GM19463 (cell line): ENCODE data around the gene GABRB3.

Experiments
- ATAC-seq: cut with Tn5 transposase; IDR thresholded peaks from one replicate; pipeline ENCODE4 v1.9.1; 2021; ENCODE audit warnings: mild to moderate bottlenecking, moderate library complexity; ENCODE audit not compliant: unreplicated experiment

Gene GABRB3

DNA sequence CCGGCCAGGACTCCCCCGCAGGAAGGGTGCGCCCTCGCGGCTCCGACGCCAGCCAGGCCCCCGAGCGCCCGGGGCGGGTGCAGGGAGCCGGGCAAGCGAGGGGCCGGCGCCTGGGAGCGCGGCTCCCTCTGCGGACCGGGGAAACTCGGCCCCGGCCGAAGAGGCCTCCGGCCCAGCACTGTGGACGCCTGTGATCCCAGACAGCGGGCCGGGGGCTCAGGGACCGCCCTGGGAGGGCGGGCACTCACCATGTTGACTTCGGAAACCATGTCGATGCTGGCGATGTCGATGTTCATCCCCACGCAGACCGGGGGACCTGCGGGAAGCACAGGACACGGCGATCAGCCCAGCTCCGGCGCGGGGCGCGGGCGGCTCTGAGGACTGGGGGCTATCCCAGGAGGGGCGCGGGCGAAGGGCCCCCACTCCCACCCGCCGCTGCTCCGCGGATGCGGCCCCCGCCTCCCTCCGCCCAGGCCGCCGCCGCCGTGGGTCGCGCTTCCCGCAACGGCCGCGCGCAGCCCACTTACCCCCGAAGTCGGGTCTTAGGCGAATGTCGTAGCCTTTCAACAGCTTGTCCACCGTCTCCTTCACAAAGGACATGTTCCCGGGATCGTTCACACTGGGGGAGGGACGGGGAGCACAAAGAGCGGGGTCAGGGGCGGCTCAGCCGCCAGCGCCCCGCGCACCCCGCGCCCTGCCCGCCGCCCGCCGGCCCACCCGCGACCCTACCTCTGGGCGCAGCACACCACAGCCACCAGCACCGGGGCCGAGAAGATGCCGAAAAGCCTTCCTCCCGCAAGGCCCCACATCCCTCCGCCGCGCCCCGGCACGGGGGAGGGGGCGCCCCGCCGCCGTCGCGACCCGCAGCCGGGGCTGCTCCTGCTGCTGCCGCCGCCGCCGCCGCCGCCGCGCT lies at the start of gene GABRB3:
Gene GABRB3 (minus strand): TSS at position 913 of the 913 bp plus-strand sequence.
- no peak for ATAC-seq

DNA sequence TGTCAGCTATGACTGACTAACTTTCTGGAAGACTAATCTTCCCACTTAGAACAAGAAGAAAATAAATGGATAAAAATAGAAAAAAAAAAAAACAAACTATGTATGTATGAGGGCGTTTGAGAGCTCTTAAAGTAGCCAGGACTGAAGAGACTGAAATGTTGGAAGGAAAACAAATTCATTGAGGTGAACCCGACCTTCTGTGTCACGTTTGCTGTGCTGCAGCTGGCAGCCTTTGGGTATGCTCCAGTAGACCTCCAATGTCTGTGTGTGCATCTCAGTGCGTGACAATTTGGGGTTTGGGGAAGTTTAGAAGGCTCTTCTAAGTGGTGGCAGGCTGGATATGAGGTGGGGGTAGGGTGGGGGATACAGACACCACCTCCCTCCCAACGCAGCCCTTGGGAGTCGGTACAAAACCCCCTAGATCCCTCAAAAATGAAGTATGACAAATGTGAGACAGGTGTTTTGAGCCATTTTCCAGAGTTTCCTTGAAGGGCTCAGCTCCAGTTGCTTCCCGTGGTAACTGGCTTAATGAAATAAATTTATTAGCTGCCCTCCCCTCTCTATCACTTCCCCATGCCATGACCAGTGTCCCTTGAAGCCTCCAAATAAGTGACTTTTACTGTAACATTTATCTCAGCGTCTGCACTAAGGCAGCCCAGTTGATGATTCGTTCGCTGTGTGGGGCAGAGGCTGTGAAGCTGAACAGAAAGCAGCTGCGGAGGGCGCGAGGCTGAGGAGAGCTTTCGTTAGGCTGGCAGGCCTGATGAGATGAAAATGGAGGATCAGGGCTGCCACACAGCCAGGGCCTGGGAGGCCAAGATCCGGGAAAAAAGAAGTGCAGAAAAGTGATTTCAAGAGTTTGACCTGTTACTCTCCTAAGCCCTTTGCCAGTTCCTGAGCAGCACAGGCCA lies 34.9 kb upstream of the GABRB3 start:
- no peak for ATAC-seq

DNA sequence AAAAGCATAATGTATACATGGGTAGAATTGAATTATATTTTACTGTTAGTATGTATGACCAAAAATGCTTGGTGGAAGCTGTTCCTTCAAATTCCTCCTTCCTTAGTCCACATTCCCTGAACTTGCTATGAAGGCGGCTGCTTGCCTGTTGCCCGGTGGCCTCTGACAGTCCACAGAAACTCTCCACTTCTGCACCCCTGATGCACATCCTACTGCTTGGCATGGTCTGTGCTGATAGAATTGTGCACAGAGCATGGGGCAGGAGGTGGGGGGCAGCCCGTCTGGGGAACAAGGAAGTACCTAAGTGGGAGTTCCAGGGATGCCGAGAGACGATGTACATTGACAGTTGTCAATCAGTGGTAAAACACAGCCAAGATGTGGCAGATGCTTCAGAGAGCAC lies 33.7 kb upstream of the GABRB3 start:
- no peak for ATAC-seq

DNA sequence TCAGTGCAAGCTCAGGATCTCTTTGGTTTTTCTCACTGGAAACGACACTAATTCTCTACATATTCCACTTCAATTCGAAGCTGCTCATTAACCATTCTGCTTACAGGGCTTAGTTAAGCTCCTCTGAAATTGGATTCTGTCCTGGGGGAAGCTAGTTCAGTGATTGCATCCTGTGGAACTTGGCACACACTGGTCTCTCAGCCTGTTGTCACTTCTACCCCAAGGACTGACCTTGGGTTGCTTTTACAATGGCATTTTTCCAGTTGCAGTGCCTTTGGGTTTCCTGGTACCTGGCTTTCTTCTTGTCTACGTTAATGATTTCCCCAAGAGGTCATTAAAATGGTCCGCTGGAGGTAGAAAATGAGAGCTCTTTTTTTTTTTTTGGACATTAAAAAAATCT lies 33.3 kb upstream of the GABRB3 start:
- ATAC-seq, result no peak

DNA sequence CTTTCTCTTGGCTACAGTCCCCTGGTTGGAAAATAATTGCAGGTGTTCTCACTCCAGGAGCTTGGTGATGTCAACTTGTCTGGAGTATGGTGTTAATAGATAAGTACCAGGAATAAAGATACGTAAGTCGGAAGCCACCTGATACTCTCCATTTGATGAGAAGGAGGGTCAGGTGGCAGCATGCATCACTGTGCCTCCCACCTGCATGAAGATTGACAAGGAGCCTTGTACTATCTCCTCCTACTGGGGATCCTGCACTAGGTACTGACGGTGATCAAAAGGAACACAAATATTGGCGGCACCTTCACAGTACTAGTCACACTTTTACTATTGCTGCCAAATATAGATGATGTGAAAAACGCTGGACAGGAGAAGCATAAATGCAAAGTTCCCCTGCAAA lies 32.6 kb upstream of the GABRB3 start:
- ATAC-seq, result no peak

DNA sequence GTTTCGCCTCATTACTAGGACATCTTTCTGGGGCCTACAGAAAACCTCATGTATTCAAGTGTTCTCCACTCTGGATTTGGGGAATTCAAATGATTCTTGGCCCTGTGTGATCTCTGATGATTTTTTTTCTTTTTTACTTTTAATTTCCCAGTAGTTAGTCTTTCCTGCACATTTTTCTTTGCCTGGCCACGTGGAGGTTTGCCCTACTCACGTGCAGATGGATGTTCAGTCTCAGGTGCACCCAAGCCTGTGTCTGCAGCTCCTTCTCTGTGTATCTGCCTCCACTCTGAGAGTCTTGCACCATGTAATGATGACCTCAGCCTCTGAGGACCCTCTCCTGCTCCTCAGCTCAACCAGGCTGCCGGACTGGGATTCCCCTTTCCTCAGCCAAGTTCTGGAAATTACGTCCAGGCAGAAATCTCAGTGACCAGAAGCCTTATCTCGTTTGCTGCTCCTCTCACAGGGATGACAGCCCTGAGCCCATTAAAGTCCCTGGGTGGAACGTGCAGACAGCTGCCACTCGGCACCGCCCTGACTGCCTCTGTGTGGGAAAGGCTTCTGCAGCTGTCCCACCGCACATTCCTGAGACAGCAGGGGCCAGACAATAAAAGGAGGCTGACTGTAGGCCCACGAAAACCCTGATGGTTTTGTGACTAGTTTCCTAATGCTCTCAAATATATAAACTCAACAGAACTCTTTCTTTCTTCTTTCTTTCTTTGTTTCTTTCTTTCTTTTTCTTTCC lies 31.4 kb upstream of the GABRB3 start:
- no peak for ATAC-seq

DNA sequence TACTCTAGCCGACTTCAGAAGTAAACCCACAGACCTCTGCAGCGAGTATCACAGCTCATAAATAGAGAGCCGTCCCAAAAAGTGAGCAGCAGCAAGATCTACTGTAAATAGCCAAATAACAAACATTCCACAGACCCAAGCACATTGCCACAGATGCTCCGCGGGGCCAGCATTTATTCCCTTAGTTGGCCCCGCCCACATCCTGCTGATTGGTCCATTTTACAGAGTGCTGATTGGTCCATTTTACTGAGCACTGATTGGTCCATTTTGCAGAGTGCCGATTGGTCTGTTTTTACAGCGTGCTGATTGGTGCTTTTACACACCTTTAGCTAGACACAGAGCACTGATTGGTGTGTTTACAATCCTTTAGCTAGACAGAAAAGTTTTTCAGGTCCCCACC lies 17.3 kb upstream of the GABRB3 start:
- ATAC-seq, result no peak

DNA sequence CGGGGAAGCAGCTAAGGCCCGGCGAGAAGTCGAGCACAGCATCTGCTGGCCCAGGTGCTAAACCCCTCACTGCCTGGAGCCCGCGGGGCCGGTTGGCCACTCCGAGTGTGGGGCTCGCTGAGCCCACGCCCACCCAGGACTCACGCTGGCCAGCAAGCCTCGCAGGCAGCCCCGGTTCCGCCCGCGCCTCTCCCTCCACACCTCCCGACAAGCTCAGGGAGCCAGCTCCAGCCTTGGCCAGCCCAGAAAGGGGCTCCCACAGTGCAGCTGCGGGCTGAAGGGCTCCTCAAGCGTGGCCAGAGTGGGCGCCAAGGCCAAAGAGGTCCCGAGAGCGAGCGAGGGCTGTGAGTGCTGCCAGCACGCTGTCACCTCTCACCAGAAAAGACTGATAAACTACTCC lies 8.9 kb upstream of the GABRB3 start:
- ATAC-seq, result no peak

DNA sequence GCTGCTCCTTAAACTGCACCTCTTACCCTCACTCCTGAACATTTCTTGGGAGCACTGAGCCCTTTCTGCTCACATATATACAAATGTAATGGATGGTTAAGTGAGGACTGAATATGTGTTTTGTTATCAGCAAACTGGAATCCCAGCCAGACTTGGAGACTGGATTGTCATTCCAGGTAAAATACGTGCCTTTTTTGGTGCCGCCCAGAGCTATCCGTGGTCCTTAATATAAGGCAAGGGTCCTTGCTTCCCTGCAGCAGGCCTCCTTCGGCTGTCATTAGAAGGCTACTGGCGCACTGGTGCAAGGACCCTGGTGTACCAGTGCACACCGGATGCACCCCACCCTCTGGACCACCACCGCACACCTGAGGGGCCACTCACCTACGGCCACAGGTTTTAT lies 1.1 kb upstream of the GABRB3 start:
- no peak for ATAC-seq

DNA sequence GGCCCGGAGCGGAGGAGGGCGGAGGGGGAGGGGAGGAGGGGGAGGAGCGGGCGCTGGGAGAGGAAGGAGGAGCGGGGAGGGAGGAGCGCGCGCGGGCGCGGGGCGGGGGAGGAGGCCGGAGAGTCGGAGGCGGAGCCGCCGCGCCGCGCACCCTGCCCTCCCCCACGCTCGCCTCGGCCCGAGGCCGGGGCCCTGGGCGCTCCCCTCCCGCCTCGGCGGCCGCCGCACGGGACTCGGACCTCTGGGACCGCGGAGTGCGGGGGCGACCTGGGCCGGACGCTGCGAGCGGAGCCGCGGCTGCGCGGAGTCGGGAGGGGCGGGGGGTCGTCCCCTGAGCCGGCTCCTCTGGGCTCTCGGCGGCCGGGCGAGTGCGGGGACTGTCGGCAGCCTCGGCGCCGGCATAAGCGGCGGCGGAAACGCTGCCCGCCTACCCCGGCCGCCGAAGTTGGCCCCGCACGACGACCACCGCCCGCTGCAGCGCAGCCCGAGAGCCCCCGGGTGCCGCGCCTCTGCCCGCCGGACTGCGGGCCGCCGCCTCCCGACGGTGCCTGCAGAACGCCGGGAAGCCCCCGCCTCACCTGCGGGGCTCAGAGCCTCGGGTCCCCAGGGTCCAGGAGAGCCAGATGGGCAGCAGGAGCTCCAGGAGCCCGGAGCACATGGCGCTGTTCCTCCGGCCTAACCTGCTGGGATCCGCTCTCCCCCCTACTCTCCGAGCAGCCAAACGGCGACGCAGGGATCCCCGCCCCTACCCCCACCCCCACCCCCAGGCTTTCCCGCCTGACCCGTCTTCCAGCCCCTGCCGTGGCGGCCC lies 406 bp upstream of the GABRB3 start:
- no peak for ATAC-seq

DNA sequence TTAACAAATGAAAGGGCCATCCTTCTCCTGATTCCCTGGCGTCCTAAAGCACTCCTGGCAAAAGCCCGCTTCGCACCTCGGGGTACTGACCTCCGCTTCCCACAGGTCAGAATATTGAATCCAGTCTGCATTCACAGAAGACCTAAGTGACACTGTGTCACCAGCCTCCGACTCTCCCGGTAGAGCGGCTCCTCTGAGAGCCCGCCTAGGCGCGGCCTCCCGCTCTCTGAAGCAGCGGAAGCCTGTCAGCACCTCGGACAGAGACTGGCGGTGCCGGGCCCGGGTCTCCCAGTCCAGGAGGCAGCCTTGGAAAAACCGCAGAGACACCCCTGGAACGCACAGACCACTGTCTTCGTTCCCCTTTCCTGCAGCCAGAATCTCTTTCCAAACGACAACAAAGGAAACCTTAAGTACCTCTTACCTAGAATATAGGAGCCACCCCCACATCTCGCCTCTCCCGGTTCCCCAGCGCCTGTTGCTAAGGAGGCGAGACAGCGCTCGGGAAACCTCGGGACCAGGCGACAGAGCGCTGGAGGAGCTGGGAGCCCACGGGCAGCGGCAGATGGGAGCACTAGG lies 1.2 kb downstream of the GABRB3 start:
- ATAC-seq, result no peak

DNA sequence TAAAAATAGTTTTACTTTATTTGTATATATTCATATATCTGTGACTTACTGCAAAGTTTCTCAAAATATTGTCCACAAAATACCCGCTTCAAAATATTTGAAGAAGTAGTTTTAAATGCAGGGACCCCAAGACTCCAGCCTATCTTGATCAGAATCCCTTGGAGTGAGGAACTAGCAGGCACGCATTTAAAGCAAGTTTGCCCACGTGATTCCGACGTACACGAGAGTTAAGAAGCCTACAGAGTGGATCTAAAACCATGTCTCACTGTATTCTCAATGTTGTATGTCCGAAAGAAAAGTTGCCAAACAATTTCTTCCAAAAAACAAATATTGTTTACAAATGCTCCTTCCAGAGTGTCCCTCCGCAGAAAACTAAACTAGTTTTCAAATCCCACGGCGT lies 1.7 kb downstream of the GABRB3 start:
- ATAC-seq, result no peak

DNA sequence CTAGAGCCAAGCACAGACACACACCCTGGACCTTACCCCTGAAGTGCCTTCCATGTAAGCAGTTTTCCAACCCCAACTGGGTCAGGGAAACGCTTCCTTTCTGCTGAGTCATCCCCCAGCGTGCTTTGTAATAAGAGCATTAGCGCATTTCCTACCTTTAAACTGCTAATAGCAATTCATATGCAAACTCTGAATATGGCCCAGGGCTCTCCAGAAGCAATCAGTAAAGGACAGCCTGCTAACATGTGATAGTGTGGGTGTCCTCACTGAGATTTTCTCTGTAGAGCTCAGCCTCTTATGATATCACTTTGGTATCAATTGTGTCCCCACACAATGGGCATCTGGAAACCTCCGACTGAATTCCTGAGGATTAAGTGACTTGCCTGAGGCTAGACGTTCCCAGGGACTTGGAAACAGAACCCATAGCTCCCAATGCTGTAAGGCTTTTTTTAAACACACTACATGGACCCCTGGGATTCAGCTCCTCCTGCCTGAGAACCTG lies 5.6 kb downstream of the GABRB3 start:
- no peak for ATAC-seq

DNA sequence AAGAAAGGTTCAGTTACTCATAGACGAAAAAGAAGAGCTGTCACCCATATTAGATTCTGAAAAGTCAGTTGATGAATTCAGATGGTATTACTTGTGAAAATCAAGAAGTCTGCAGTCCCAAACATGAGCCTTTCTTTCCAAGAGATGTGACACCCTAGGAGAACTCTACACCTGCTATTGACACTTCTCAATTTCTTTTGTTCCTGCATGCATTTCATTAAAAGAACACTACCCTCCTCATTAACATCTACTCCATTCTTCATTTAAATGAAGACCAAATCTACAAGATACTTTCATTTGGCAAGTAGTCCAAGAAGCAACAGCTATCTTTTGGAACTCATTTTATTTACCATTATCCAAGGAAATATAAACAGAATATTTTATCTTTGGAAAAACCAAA lies 6.6 kb downstream of the GABRB3 start:
- ATAC-seq, result no peak

DNA sequence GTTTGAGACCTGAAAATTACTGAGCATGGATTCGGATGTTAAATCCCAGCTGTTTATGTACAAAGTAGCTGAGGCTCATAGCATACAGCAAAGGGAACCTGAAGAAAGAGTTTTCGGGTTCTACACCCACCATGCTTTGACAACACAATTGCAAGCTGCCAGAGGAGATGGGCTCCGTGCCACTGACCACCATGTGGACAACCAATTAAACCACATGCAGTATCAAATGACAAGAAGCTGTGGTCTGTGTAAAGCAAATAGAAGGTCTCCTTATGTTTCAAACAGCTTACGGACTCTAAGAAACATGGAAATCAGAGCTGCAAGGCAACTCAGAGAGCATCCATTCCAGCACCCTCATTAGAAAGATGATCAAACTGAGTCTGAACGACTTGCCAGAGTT lies 12.9 kb downstream of the GABRB3 start:
- no peak for ATAC-seq

DNA sequence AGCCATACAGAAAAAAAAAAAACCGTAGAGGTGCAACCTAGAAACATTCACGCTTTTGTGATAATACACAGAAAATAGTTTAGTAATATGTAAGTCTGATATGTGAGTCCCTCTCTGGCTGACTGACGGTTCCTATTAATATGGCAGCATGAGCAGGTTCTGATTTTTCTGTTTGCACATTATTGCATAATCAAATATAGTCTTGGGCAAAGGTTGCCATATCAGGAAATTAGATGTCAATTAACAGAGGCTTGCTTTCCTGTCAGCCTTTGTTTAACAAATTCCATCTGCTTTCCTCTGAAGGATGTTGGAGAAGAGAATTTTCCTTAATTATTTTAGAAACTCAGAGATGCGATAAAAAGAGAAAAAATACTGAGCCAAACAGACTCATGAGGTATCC lies 14.8 kb downstream of the GABRB3 start:
- ATAC-seq, result no peak

DNA sequence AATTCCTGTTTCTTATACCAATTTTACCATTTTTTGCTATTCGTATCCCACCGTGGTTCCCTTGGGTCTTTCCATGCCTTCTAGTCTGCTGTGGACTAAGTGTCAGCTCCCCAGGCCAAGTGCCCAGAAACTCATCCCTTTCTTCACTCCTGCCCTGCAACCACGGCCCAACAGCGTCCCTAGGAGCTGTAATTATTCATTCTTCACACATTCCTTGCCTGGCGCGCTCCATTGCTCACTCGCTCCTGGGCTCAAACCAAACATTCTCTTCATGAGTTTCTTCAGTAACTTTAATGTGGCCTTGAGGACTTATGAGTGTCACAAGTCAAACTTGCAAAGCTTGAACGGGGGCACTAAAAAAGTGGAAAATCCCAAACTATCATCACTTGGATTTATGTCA lies 15.7 kb downstream of the GABRB3 start:
- ATAC-seq, result no peak

DNA sequence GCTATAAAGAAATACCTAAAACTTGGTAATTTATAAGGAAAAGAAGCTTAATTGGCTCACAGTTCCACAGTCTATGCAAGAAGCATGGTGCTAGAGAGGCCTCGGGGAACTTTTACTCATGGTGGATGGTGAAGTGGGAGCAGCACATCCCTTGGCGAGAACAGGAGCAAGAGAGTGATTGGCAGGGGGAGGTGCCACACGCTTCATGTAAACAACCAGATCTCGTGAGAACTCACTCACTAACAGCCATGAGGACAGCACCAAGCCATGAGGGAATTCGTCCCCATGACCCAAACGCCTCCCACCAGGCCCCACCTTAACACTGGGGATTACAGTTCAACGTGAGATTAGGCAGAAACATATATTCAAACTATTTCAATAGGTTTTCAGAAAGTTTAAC lies 28.0 kb downstream of the GABRB3 start:
- no peak for ATAC-seq

DNA sequence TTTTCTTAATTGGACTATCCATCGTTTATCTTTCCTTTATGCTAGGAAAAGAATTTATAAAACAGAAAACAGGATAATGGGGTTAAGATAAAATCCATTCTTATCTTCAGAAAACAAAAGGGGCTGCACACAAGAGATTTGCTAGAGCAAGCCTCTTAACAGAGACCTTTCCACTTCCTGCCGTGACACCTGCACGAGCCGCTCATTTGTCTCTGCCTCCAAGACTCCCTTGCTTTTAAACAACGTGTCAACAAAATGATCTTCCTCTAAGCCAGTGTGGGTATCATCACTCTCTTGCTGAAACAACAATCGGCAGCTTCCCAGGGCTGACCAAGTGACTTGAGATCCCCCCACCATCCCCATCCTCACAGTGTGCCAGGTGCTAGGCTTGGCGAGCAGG lies 33.1 kb downstream of the GABRB3 start:
- no peak for ATAC-seq

DNA sequence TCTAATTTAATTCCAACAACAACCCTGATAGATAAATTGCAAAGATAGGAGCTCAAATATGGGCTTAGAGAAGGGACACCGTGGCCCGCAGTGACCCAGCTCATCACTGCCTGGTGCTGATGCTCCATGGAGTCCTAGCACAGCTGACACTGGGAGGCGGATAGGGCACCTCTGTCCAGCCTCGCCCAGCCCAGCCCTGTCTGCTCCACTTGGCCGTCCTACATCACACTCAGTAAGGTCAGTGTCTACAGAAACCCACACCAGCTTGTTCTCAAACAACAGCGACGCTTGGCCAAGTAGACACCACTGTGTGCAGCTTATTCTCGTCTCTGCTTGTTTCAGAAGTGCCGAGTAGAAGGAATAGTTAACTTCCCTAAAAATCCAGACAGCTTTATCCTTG lies 33.9 kb downstream of the GABRB3 start:
- no peak for ATAC-seq
